K562 (cell line): Measurements from ENCODE around the gene SYVN1. TPM values are rescaled to one million over a fixed set of nuclear protein-coding genes. Genes with fewer than 3 reads are reported as not detected.

ENCODE experiments used
- CBFA2T3 ChIP-seq: fragments of 450-650 bp; IDR thresholded peaks from 2 replicates; pipeline ENCODE4 v1.6.1; 2017
- CREM ChIP-seq: IDR thresholded peaks from 2 replicates; pipeline ENCODE4 v1.6.1; 2014; ENCODE audit warnings: antibody characterized with exemption, low read depth
- HNRNPLL ChIP-seq: fragments of 200-400 bp; formaldehyde crosslinking; IDR thresholded peaks from 2 replicates; pipeline ENCODE4 v1.6.1; 2017; ENCODE audit warnings: low read length, low read depth, mild to moderate bottlenecking; ENCODE audit not compliant: poor library complexity, severe bottlenecking
- LARP7 ChIP-seq: fragments of 450-650 bp; IDR thresholded peaks from 2 replicates; pipeline ENCODE4 v1.6.1; 2016
- MEIS2 ChIP-seq: fragments of 450-650 bp; IDR thresholded peaks from 2 replicates; pipeline ENCODE4 v1.6.1; 2014; ENCODE audit warnings: mild to moderate bottlenecking; ENCODE audit not compliant: partially characterized antibody
- RBM17 ChIP-seq: fragments of 200-400 bp; formaldehyde crosslinking; IDR thresholded peaks from 2 replicates; pipeline ENCODE4 v1.6.1; 2017; ENCODE audit warnings: low read depth, mild to moderate bottlenecking, low read length, borderline replicate concordance
- ZFPM2 ChIP-seq: fragments of 250-450 bp; sonication (Bioruptor Pico); IDR thresholded peaks from 2 replicates; pipeline ENCODE4 v1.5.1; 2022; ENCODE audit warnings: mild to moderate bottlenecking
- polyA plus RNA-seq, 8 experiments: library from polyadenylated mRNA; depleted of rRNA in 4 of 8; stranded (reverse) in 5 of 8; unstranded in 3 of 8; fragments of >200 nt; fragmentation: Nextera tagmentation in 2 of 8; fragmentation: Illumina TruSeq in 1 of 8; extraction: Ambion mirVana in 2 of 8; extraction: Trizol in 1 of 8; gene quantifications; 2 replicates each; pipeline versions ENCODE4 v1.2.1 to v1.2.3, GENCODE V29; 2011 to 2014; ENCODE audit warnings: inconsistent platforms in 1 of 8, missing spikeins in 1 of 8
- total RNA-seq, 7 experiments: library from RNA; depleted of rRNA in 6 of 7; stranded (reverse); fragments of >200 nt in 6 of 7; fragmentation: Illumina TruSeq in 2 of 7; extraction: Trizol in 2 of 7; gene quantifications; 2 replicates each; pipeline versions ENCODE4 v1.2.1 to v1.2.3, GENCODE V29; 2011 to 2021; ENCODE audit warnings: low replicate concordance in 1 of 7
- TF ChIP-seq, protein P1 (sequence below): fragments of 200-800 bp; sonication (Bioruptor generic); IDR thresholded peaks from 2 replicates; pipeline ENCODE4 v1.6.1; 2017; ENCODE audit warnings: missing genetic modification characterization, missing compliant biosample characterization
- TF ChIP-seq, protein P2 (sequence below): fragments of 450-650 bp; IDR thresholded peaks from 2 replicates; pipeline ENCODE4 v1.6.1; 2016; ENCODE audit warnings: borderline replicate concordance
- TF ChIP-seq, protein P3 (sequence below), 2 experiments: fragments of 150-350 bp in 1 of 2; IDR thresholded peaks; 2 replicates each; pipeline ENCODE4 v1.6.1; 2012 to 2016; ENCODE audit warnings: low read depth in 2 of 2, low read length in 2 of 2, mild to moderate bottlenecking in 1 of 2, moderate library complexity in 1 of 2
- TF ChIP-seq, protein P4 (sequence below), 2 experiments: fragments of 450-650 bp; formaldehyde crosslinking in 1 of 2; IDR thresholded peaks; 2 replicates each; pipeline versions ENCODE4 v1.4.0 to v1.6.1; 2014 to 2020; ENCODE audit warnings: mild to moderate bottlenecking in 2 of 2, borderline replicate concordance in 1 of 2, low read depth in 1 of 2

The SYVN1 gene
- total and polyA plus RNA-seq, 9 of the 15 experiments (the other 6 are each of a cell fraction or from before 2014, with no cell fraction given), result 0.41 to 47.4 (median 9.9) TPM

DNA sequence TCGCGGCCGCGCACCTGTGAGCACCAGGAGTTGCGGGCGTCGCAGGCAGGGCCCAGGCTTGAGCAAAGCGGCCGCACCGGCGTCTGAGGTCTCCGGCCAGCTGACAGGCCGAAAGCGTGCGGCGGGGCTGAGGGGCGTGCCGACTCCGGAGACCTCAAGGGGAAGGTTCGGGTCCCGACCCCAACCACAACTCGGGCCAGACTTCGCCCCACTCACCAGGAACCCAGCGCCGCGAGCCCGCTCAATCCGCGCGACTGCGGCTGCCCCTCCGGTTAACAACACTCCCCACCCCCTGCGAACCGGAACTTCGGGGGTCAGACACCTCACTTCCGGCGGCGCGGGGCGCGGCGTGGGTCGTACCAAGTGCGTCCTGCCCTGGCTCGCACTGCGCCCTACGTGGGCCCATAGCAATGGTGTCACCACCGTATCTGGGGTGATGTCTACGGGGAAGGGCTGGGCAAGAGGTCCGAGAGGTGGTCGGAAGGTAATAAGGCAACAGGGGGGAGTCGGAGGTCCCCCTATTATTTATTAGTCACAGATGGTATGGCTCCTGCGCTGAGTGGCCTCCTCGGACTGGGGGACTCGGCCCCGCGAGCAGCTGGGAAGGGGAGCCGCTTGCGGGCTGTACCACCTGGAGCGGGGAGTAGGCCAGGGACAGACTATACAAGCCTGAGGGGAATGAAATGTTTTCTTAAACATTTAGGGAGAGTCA, at the start of gene SYVN1 (continued):
- TF ChIP-seq, protein P1, sequence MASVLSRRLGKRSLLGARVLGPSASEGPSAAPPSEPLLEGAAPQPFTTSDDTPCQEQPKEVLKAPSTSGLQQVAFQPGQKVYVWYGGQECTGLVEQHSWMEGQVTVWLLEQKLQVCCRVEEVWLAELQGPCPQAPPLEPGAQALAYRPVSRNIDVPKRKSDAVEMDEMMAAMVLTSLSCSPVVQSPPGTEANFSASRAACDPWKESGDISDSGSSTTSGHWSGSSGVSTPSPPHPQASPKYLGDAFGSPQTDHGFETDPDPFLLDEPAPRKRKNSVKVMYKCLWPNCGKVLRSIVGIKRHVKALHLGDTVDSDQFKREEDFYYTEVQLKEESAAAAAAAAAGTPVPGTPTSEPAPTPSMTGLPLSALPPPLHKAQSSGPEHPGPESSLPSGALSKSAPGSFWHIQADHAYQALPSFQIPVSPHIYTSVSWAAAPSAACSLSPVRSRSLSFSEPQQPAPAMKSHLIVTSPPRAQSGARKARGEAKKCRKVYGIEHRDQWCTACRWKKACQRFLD, result peak; percentile 49; the same call in 1 of the 2 replicates
- TF ChIP-seq, protein P2, sequence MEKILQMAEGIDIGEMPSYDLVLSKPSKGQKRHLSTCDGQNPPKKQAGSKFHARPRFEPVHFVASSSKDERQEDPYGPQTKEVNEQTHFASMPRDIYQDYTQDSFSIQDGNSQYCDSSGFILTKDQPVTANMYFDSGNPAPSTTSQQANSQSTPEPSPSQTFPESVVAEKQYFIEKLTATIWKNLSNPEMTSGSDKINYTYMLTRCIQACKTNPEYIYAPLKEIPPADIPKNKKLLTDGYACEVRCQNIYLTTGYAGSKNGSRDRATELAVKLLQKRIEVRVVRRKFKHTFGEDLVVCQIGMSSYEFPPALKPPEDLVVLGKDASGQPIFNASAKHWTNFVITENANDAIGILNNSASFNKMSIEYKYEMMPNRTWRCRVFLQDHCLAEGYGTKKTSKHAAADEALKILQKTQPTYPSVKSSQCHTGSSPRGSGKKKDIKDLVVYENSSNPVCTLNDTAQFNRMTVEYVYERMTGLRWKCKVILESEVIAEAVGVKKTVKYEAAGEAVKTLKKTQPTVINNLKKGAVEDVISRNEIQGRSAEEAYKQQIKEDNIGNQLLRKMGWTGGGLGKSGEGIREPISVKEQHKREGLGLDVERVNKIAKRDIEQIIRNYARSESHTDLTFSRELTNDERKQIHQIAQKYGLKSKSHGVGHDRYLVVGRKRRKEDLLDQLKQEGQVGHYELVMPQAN, result peak; percentile 89; the same call in 1 of the 2 replicates
- peak; percentile 29 for TF ChIP-seq HNRNPLL
- TF ChIP-seq, protein P3, sequence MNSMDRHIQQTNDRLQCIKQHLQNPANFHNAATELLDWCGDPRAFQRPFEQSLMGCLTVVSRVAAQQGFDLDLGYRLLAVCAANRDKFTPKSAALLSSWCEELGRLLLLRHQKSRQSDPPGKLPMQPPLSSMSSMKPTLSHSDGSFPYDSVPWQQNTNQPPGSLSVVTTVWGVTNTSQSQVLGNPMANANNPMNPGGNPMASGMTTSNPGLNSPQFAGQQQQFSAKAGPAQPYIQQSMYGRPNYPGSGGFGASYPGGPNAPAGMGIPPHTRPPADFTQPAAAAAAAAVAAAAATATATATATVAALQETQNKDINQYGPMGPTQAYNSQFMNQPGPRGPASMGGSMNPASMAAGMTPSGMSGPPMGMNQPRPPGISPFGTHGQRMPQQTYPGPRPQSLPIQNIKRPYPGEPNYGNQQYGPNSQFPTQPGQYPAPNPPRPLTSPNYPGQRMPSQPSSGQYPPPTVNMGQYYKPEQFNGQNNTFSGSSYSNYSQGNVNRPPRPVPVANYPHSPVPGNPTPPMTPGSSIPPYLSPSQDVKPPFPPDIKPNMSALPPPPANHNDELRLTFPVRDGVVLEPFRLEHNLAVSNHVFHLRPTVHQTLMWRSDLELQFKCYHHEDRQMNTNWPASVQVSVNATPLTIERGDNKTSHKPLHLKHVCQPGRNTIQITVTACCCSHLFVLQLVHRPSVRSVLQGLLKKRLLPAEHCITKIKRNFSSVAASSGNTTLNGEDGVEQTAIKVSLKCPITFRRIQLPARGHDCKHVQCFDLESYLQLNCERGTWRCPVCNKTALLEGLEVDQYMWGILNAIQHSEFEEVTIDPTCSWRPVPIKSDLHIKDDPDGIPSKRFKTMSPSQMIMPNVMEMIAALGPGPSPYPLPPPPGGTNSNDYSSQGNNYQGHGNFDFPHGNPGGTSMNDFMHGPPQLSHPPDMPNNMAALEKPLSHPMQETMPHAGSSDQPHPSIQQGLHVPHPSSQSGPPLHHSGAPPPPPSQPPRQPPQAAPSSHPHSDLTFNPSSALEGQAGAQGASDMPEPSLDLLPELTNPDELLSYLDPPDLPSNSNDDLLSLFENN (IDR thresholded peaks at IDR 0.05; ENCODE audit: low read depth in 2 of 2, low read length in 2 of 2), result no peak; a peak in 1 of 4 replicates
- TF ChIP-seq LARP7, result 0 out of 2 replicates have a peak, but pooled peaks have one; percentile 13
- no peak for TF ChIP-seq RBM17
- no peak for TF ChIP-seq ZFPM2 (CRISPR knock-in tag)
- TF ChIP-seq MEIS2, result no peak
- TF ChIP-seq, protein P4, sequence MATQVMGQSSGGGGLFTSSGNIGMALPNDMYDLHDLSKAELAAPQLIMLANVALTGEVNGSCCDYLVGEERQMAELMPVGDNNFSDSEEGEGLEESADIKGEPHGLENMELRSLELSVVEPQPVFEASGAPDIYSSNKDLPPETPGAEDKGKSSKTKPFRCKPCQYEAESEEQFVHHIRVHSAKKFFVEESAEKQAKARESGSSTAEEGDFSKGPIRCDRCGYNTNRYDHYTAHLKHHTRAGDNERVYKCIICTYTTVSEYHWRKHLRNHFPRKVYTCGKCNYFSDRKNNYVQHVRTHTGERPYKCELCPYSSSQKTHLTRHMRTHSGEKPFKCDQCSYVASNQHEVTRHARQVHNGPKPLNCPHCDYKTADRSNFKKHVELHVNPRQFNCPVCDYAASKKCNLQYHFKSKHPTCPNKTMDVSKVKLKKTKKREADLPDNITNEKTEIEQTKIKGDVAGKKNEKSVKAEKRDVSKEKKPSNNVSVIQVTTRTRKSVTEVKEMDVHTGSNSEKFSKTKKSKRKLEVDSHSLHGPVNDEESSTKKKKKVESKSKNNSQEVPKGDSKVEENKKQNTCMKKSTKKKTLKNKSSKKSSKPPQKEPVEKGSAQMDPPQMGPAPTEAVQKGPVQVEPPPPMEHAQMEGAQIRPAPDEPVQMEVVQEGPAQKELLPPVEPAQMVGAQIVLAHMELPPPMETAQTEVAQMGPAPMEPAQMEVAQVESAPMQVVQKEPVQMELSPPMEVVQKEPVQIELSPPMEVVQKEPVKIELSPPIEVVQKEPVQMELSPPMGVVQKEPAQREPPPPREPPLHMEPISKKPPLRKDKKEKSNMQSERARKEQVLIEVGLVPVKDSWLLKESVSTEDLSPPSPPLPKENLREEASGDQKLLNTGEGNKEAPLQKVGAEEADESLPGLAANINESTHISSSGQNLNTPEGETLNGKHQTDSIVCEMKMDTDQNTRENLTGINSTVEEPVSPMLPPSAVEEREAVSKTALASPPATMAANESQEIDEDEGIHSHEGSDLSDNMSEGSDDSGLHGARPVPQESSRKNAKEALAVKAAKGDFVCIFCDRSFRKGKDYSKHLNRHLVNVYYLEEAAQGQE (IDR thresholded peaks at IDR 0.05; ENCODE audit: borderline replicate concordance), result no peak
- TF ChIP-seq, protein P4 (CRISPR knock-in tag; IDR thresholded peaks at IDR 0.05; ENCODE audit: low read depth), result peak; percentile 70; the same call in 1 of the 2 replicates
- TF ChIP-seq CREM, result peak; percentile 94
- TF ChIP-seq CBFA2T3, result 0 out of 2 replicates have a peak, but pooled peaks have one; percentile 30
